HFF-Myc (cell line): ENCODE measurements around the gene PTPRZ1.

Experiments
- DNase-seq: peaks from one replicate; pipeline ENCODE4 v3.0.0-alpha.2; 2011; ENCODE audit warnings: low read depth; ENCODE audit errors: extremely low read depth
- H3K4me3 ChIP-seq: replicated peaks from 2 replicates; pipeline ENCODE4 v1.5.1; 2011; ENCODE audit warnings: low read depth, mild to moderate bottlenecking, control low read depth, low read length
- TF ChIP-seq, protein P1 (sequence below): IDR thresholded peaks from 2 replicates; pipeline ENCODE4 v1.5.1; 2012; ENCODE audit warnings: mild to moderate bottlenecking, low read depth, low read length, control low read depth; ENCODE audit errors: missing control alignments

Gene PTPRZ1

DNA sequence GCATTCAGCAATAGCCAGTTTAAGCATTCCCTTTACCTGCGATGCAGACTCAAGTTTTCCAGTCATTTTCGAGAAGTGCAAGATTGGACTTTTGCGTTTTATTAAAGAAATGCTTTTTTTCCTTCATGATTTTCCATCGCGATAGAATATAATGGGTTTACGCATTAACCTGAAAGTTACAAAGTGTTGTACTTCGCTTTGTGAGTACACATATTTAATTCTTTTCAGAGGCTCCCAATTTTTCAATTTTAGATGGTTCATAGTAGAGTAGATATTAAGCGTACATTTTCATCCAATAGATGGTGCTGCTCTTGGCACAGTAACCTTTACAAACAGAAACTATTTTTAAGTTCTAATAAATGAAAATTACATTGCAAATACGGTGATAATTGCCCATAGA is 1.3 kb downstream of the PTPRZ1 start:
- no peak for DNase-seq
- TF ChIP-seq, protein P1, sequence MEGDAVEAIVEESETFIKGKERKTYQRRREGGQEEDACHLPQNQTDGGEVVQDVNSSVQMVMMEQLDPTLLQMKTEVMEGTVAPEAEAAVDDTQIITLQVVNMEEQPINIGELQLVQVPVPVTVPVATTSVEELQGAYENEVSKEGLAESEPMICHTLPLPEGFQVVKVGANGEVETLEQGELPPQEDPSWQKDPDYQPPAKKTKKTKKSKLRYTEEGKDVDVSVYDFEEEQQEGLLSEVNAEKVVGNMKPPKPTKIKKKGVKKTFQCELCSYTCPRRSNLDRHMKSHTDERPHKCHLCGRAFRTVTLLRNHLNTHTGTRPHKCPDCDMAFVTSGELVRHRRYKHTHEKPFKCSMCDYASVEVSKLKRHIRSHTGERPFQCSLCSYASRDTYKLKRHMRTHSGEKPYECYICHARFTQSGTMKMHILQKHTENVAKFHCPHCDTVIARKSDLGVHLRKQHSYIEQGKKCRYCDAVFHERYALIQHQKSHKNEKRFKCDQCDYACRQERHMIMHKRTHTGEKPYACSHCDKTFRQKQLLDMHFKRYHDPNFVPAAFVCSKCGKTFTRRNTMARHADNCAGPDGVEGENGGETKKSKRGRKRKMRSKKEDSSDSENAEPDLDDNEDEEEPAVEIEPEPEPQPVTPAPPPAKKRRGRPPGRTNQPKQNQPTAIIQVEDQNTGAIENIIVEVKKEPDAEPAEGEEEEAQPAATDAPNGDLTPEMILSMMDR: no peak
- no peak overlapping the region for H3K4me3 ChIP-seq

DNA sequence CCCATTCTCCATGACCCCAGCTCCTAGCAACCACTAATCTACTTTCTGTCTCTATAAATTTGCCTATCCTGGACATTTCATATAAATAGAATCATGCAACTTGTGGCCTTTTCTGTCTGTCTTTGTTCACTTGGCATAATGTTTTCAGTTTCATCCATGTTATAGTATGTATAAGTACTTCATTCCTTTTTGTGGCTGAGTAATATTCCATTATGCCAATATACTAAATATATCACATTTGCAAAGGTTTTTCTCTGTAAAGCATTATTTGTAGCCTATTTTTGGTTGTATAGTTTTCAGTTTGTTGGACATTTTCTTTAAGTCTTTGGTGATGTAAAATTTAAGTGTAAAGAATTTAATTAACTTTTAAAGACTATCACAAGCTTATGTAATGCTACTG is 2.2 kb downstream of the PTPRZ1 start:
- TF ChIP-seq, protein P1: no peak
- no peak overlapping the region for H3K4me3 ChIP-seq
- no peak for DNase-seq

GRCh38 chr7:121876656-121877500 is 3.9 kb downstream of the PTPRZ1 start:
- DNase-seq: no peak
- no peak overlapping the region for H3K4me3 ChIP-seq
- TF ChIP-seq, protein P1: no peak

DNA sequence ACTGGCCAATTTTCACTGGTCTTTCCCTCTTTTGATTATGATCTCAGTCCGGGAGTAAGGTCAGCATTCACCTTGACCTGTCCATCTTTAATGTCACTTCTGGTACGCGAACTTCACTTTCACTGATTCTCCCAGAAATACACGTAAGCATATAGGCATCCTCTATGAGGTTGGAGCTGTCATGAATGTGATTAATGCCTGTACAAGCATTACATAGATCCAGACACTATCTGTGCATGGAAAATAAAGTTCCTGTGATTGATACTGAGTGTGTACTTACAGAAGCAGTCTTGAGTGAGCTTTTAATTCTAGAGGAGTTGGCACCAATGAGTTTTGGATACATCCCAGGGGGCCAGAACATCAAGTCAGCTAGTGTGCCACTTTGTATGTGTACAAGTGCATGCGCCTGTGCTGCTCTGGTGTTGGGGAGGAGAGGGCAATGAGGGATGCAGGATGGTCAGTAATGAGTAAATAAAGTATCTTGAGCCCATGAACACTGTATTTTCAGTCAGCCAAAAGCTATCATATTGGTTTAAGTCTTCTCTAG is 6.0 kb downstream of the PTPRZ1 start:
- no peak overlapping the region for H3K4me3 ChIP-seq
- TF ChIP-seq, protein P1: no peak

DNA sequence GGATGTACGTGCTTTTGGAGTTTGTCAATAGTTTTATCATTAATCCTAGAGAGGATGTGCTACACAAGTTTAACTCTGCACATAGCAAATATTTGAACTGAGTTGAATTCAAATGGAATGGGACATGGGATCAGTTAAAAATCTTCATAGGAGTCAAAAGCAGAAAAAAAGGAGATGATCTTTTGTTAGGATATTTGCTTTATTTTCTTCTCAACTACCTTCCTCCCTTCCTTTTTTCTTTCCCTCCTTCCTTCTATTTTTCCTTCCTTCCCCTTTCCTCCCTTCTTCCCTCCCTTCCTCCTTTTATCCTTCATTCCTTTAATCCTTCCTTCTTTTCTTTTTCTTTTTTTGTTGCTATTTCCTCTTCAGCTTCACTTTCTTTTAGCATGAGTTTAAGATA is 6.6 kb downstream of the PTPRZ1 start:
- no peak for DNase-seq
- no peak overlapping the region for H3K4me3 ChIP-seq
- TF ChIP-seq, protein P1: no peak

More for the DNA sequence above, 6.0 kb downstream of the PTPRZ1 start:
- no peak for DNase-seq

- TF ChIP-seq, protein P1: no peak
- DNase-seq: no peak
- H3K4me3 ChIP-seq: no peak overlapping the region
Observed at GRCh38 chr7:121882731-121883130, 9.8 kb downstream of the PTPRZ1 start.
